GM12892 (cell line): ENCODE results near the gene CEP350.

Source experiments
- POLR2A ChIP-seq: IDR thresholded peaks from 2 replicates; pipeline ENCODE4 v1.6.1; 2011; ENCODE audit warnings: low read depth, low read length, control low read depth
- POLR2AphosphoS5 ChIP-seq: IDR thresholded peaks from 2 replicates; pipeline ENCODE4 v1.6.1; 2011; ENCODE audit warnings: low read depth, low read length, control low read depth
- TAF1 ChIP-seq: IDR thresholded peaks from 2 replicates; pipeline ENCODE4 v1.6.1; 2011; ENCODE audit warnings: low read depth, mild to moderate bottlenecking, control low read depth, low read length, borderline replicate concordance

GRCh38 chr1:179990847-179991246 lies 36.2 kb downstream of the CEP350 start:
- TF ChIP-seq POLR2A (no peak), POLR2AphosphoS5 (no peak), TAF1 (no peak)
